Measurements from ENCODE around the gene HSPA9.

HSPA9 gene

DNA sequence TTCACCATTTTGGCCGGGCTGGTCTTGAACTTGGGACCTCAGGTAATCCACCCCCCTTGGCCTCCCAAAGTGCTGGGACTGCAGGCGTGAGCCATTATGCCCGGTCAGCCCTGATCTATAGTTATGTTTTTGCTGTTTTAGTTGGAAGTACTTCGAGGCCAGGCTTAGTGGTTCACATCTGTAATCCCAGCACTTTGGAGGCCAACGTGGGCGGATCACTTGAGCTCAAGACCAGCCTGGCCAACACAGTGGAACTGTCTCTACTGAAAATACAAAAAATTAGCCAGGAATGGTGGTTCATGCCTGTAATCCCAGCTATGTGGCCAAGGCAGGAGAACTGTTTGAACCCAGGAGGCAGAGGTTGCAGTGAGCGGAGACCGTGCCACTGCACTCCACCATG, 2.0 kb downstream of the HSPA9 start:
- no peak for DNase-seq (ENCODE audit: low read depth)
- TF ChIP-seq, protein P1, sequence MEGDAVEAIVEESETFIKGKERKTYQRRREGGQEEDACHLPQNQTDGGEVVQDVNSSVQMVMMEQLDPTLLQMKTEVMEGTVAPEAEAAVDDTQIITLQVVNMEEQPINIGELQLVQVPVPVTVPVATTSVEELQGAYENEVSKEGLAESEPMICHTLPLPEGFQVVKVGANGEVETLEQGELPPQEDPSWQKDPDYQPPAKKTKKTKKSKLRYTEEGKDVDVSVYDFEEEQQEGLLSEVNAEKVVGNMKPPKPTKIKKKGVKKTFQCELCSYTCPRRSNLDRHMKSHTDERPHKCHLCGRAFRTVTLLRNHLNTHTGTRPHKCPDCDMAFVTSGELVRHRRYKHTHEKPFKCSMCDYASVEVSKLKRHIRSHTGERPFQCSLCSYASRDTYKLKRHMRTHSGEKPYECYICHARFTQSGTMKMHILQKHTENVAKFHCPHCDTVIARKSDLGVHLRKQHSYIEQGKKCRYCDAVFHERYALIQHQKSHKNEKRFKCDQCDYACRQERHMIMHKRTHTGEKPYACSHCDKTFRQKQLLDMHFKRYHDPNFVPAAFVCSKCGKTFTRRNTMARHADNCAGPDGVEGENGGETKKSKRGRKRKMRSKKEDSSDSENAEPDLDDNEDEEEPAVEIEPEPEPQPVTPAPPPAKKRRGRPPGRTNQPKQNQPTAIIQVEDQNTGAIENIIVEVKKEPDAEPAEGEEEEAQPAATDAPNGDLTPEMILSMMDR (IDR thresholded peaks at IDR 0.05; ENCODE audit: control insufficient read depth, insufficient read depth, low read depth, low read length, missing control alignments), result no peak
- no peak overlapping the region for H3K4me3 ChIP-seq (ENCODE audit: control insufficient read depth, low read depth, low read length)

DNA sequence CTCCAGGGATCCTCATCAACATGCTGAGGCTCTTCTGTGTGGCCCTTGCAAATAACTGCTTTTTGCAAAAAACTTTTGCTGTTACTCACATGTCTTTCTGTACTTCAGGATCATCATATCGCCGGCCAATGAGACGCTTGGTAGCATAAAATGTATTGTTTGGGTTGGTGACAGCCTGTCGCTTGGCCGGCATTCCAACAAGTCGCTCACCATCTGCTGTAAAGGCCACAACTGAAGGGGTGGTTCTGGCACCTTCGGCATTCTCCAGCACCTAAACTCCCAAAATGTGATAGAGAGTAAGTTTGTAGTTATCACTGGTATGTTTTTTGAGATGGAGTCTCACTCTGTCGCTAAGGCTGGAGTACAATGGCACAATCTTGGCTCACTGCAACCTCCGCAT, 4.3 kb downstream of the HSPA9 start:
- TF ChIP-seq, protein P1 (IDR thresholded peaks at IDR 0.05; ENCODE audit: control insufficient read depth, insufficient read depth, low read depth, low read length, missing control alignments), result no peak
- DNase-seq (ENCODE audit: low read depth), result no peak
- no peak overlapping the region for H3K4me3 ChIP-seq (ENCODE audit: control insufficient read depth, low read depth, low read length)

DNA sequence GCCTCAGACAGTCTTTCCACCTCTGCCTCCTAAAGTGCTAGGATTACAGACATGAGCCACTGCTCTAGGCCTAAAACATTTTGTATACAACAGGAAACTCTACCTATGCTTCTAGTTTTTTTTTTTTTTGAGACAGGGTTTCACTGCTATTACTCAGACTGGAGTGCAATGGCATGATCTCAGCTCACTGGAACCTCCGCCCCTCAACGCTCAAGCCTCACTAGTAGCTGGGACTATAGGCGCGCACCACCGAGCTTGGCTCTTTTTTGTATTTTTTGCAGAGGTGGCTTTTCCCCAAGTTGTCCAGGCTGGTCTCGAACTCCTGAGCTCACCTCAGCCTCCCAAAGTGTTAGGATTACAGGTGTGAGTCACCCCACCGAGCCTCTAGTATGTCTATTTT, 5.4 kb downstream of the HSPA9 start:
- TF ChIP-seq, protein P1 (IDR thresholded peaks at IDR 0.05; ENCODE audit: control insufficient read depth, insufficient read depth, low read depth, low read length, missing control alignments), result no peak
- H3K4me3 ChIP-seq (ENCODE audit: control insufficient read depth, low read depth, low read length), result no peak overlapping the region
- no peak for DNase-seq (ENCODE audit: low read depth)

DNA sequence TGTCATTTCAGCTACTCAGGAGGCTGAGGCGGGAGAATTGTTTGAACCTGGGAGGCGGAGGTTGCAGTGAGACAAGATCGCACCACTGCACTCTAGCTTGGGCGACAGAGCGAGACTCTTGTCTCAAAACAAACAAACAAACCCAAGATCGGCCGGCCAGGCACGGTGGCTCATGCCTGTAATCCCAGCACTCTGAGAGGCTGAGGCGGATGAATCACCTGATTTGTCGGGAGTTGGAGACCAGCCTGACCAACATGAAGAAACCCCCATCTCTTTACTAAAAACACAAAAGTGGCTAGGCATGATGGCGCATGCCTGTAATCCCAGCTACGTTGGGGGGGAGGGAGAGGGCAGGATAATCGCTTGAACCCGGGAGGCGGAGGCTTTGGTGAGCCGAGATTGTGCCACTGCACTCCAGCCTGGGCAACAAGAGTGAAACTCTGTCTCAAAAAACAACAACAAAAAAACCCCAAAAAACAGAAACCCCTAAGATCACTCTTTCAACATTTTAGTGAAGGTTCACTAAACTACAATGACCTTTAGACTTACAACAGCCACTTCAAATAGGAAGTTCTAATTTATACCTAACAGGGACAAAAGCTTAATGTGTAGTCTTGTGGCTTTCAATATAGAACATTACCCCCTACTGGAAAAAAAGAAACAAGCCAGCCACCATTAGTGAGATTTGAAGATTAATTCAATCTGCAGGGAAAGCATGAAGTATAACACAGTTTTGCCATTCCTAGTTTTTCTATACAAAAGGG, 7.0 kb downstream of the HSPA9 start:
- TF ChIP-seq, protein P1 (IDR thresholded peaks at IDR 0.05; ENCODE audit: control insufficient read depth, insufficient read depth, low read depth, low read length, missing control alignments), result no peak
- DNase-seq (ENCODE audit: low read depth), result no peak
- no peak overlapping the region for H3K4me3 ChIP-seq (ENCODE audit: control insufficient read depth, low read depth, low read length)

DNA sequence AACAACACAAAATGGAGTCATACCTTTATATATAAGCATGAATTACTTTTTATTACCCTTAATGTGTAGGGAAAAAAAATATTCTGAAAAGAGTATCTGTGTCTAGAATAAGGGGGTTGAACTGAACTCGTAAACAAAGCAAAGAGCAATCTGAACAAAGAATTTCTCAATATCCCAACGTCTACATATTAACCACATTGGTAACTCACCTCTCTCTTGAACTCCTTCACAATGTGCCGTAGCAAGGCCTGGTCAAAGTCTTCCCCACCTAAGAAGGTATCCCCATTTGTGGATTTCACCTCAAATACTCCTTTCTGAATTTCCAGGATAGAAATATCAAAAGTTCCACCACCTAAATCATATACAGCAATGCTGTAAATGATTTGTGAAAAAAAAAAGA, 8.4 kb downstream of the HSPA9 start:
- TF ChIP-seq, protein P1 (IDR thresholded peaks at IDR 0.05; ENCODE audit: control insufficient read depth, insufficient read depth, low read depth, low read length, missing control alignments), result no peak
- no peak overlapping the region for H3K4me3 ChIP-seq (ENCODE audit: control insufficient read depth, low read depth, low read length)
- DNase-seq (ENCODE audit: low read depth), result no peak

DNA sequence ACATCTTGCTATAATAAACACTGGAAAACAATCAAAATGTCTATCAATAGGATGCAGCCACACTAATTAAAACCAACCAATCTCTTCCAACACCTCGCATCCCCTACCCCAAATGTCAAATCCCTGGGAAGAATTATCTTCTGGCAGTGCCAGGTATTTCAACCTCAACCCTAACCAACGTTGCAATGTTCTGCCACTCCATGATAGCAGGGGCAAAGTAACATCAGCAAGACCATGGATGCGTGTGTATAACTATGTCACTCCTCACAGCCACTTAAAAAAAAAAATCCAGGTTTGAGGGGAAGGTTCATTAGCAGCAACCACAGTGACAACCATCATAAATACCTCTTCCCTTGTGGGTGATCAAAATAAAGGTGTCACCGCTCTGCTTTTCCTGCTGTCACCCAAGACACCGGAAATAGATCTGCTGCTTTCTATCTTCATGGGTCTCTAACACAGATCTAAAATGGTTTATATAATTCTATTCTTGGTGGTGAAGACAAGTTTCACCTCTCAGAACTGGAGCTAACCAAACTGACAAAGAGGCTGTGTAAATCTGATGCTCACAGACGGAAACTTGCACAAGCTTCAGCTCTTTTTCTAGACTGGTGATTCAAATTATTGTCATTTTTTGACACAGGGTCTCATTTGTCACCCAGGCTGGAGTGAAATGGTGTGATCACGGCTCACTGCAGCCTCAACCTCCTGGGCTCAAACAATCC, 9.9 kb downstream of the HSPA9 start:
- no peak for DNase-seq (ENCODE audit: low read depth)
- no peak overlapping the region for H3K4me3 ChIP-seq (ENCODE audit: control insufficient read depth, low read depth, low read length)
- TF ChIP-seq, protein P1 (IDR thresholded peaks at IDR 0.05; ENCODE audit: control insufficient read depth, insufficient read depth, low read depth, low read length, missing control alignments), result no peak

Data from AG09309 (cell line).